ENCODE measurements around the gene FBLL1. TPM values are rescaled to one million over a fixed set of nuclear protein-coding genes. Genes with fewer than 3 reads are reported as not detected.

The FBLL1 gene
- total and polyA plus RNA-seq, 12 donors = 0.16 to 0.61 (median 0.25) TPM; not detected in 7

GRCh38 chr5:168502563-168503237 lies 26.4 kb upstream of the FBLL1 start:
- 90 to 96% methylated on average over 7 of the region's 7 CpGs for WGBS, 2 donors
- no peaks in the 10 kb centered on the region for H3K27me3 ChIP-seq
- no peak overlapping the region for H3K4me3 ChIP-seq
- no peak overlapping the region for H3K27ac ChIP-seq
- intact Hi-C loops (cut with DNase I) = no loop called here
- no peaks in the 10 kb centered on the region for H3K4me1 ChIP-seq
- no peak for ATAC-seq
- peaks cover 0 to 100% (median 61%) of the 10 kb centered on the region in 9 donors for H3K36me3 ChIP-seq
- no peak for TF ChIP-seq CTCF (IDR thresholded peaks at IDR 0.05)
- no peaks in the 10 kb centered on the region for H3K9me3 ChIP-seq
- DNase-seq = no peak

GRCh38 chr5:168513861-168514428 lies 15.2 kb upstream of the FBLL1 start:
- intact Hi-C loops (cut with DNase I) = no loop called here
- H3K4me3 ChIP-seq = no peak overlapping the region
- H3K9me3 ChIP-seq = peaks cover 0 to 15% (median 0%) of the 10 kb centered on the region in 11 donors
- no peak for DNase-seq
- 98 to 99% methylated on average over 2 of the region's 2 CpGs for WGBS, 2 donors
- H3K36me3 ChIP-seq = peaks cover 0 to 100% (median 78%) of the 10 kb centered on the region in 9 donors
- no peaks in the 10 kb centered on the region for H3K27me3 ChIP-seq
- no peaks in the 10 kb centered on the region for H3K4me1 ChIP-seq
- H3K27ac ChIP-seq = no peak overlapping the region
- ATAC-seq = no peak
- TF ChIP-seq CTCF (IDR thresholded peaks at IDR 0.05) = no peak

GRCh38 chr5:168525856-168526255 lies 3.2 kb upstream of the FBLL1 start:
- 63 to 76% methylated on average over 2 of the region's 2 CpGs for WGBS, 2 donors
- no peak for DNase-seq

More at GRCh38 chr5:168525856-168526255, 3.2 kb upstream of the FBLL1 start:
- ATAC-seq = no peak
- peaks cover 0 to 25% (median 0%) of the 10 kb centered on the region in 9 donors for H3K36me3 ChIP-seq
- no peak overlapping the region for H3K4me3 ChIP-seq
- no peak for TF ChIP-seq CTCF (IDR thresholded peaks at IDR 0.05)
- intact Hi-C loops (cut with DNase I) = no loop called here
- no peaks in the 10 kb centered on the region for H3K9me3 ChIP-seq
- H3K27me3 ChIP-seq = peaks cover 0 to 23% (median 17%) of the 10 kb centered on the region in 7 donors
- H3K27ac ChIP-seq = no peak overlapping the region
- peaks cover 0 to 10% (median 7%) of the 10 kb centered on the region in 9 donors for H3K4me1 ChIP-seq
